HepG2 (cell line): Measurements from ENCODE around the gene IL11RA. TPM values are rescaled to one million over a fixed set of nuclear protein-coding genes. Genes with fewer than 3 reads are reported as not detected.
A peak's percentile ranks its signal among the peaks of the same experiment; 100 is the strongest.

Experiments used
- ARNTL ChIP-seq: sonication (generic); formaldehyde crosslinking; IDR thresholded peaks from 2 replicates; pipeline ENCODE4 v1.4.0; 2020; ENCODE audit warnings: mild to moderate bottlenecking, missing genetic modification reagents
- CBX1 ChIP-seq: IDR thresholded peaks from one replicate; pipeline ENCODE4 v1.6.1; 2016; ENCODE audit warnings: antibody characterized with exemption, low read depth
- CBX5 ChIP-seq: sonication (generic); formaldehyde crosslinking; IDR thresholded peaks from 2 replicates; pipeline ENCODE4 v1.4.0; 2020; ENCODE audit warnings: missing genetic modification reagents, borderline replicate concordance
- CHD4 ChIP-seq: fragments of 200-600 bp; sonication (generic); IDR thresholded peaks from 2 replicates; pipeline ENCODE4 v1.7.0; 2017; ENCODE audit warnings: mild to moderate bottlenecking, low read length, borderline replicate concordance
- CSRNP1 ChIP-seq: sonication (generic); formaldehyde crosslinking; IDR thresholded peaks from 2 replicates; pipeline ENCODE4 v1.8.1; 2023; ENCODE audit warnings: mild to moderate bottlenecking, missing genetic modification reagents
- EHMT2 ChIP-seq: fragments of 200-600 bp; sonication (generic); IDR thresholded peaks from 2 replicates; pipeline ENCODE4 v1.7.0; 2017; ENCODE audit warnings: antibody characterized with exemption, low read depth, low read length, borderline replicate concordance
- FOSL2 ChIP-seq: sonication (generic); formaldehyde crosslinking; IDR thresholded peaks from 2 replicates; pipeline ENCODE4 v1.4.0; 2020; ENCODE audit warnings: missing genetic modification reagents
- FOXA3 ChIP-seq: IDR thresholded peaks from 2 replicates; pipeline ENCODE4 v1.6.1; 2016; ENCODE audit warnings: missing genetic modification reagents, missing compliant biosample characterization
- GFI1 ChIP-seq: sonication (generic); formaldehyde crosslinking; IDR thresholded peaks from 2 replicates; pipeline ENCODE4 v1.5.0; 2020; ENCODE audit warnings: missing genetic modification reagents, mild to moderate bottlenecking, borderline replicate concordance
- KMT2A ChIP-seq: sonication (generic); formaldehyde crosslinking; IDR thresholded peaks from 2 replicates; pipeline ENCODE4 v1.4.0; 2020; ENCODE audit warnings: missing genetic modification reagents
- MED1 ChIP-seq: sonication (generic); formaldehyde crosslinking; IDR thresholded peaks from 2 replicates; pipeline ENCODE4 v1.4.0; 2020; ENCODE audit warnings: missing genetic modification reagents
- MIER3 ChIP-seq: IDR thresholded peaks from 2 replicates; pipeline ENCODE4 v1.6.1; 2016; ENCODE audit warnings: missing compliant biosample characterization, borderline replicate concordance
- MLX ChIP-seq: IDR thresholded peaks from 2 replicates; pipeline ENCODE4 v1.6.1; 2016
- NR2C2 ChIP-seq: sonication (generic); formaldehyde crosslinking; IDR thresholded peaks from 2 replicates; pipeline ENCODE4 v1.4.0; 2020; ENCODE audit warnings: missing genetic modification reagents, mild to moderate bottlenecking, moderate library complexity, borderline replicate concordance
- PHF5A ChIP-seq: IDR thresholded peaks from one replicate; pipeline ENCODE4 v1.6.1; 2018; ENCODE audit warnings: low read depth, missing genetic modification reagents; ENCODE audit not compliant: unreplicated experiment
- RAD21 ChIP-seq: fragments of 450-650 bp; formaldehyde crosslinking; IDR thresholded peaks from 2 replicates; pipeline ENCODE4 v1.5.0; 2020; ENCODE audit warnings: mild to moderate bottlenecking
- SAP130 ChIP-seq: IDR thresholded peaks from 2 replicates; pipeline ENCODE4 v1.6.1; 2016; ENCODE audit warnings: low read depth
- TBX2 ChIP-seq: sonication (generic); formaldehyde crosslinking; IDR thresholded peaks from 2 replicates; pipeline ENCODE4 v1.5.0; 2020; ENCODE audit warnings: missing genetic modification reagents, mild to moderate bottlenecking, borderline replicate concordance
- ZFX ChIP-seq: sonication (generic); formaldehyde crosslinking; IDR thresholded peaks from 2 replicates; pipeline ENCODE4 v1.4.0; 2020; ENCODE audit warnings: mild to moderate bottlenecking, low read depth, missing genetic modification reagents, moderate library complexity
- ZMYM2 ChIP-seq: sonication (generic); formaldehyde crosslinking; IDR thresholded peaks from 2 replicates; pipeline ENCODE4 v1.8.0; 2022; ENCODE audit warnings: mild to moderate bottlenecking, missing genetic modification reagents
- ZNF143 ChIP-seq: sonication (generic); formaldehyde crosslinking; IDR thresholded peaks from 2 replicates; pipeline ENCODE4 v1.4.0; 2020; ENCODE audit warnings: missing genetic modification reagents
- ZNF331 ChIP-seq: sonication (generic); formaldehyde crosslinking; IDR thresholded peaks from 2 replicates; pipeline ENCODE4 v1.4.0; 2020; ENCODE audit warnings: missing genetic modification reagents
- ZNF547 ChIP-seq: sonication (generic); formaldehyde crosslinking; IDR thresholded peaks from 2 replicates; pipeline ENCODE4 v1.5.1; 2020; ENCODE audit warnings: mild to moderate bottlenecking, missing genetic modification reagents
- ZNF644 ChIP-seq: IDR thresholded peaks from 2 replicates; pipeline ENCODE4 v1.6.1; 2016; ENCODE audit warnings: low read depth
- ZNF780A ChIP-seq: sonication (generic); formaldehyde crosslinking; IDR thresholded peaks from 2 replicates; pipeline ENCODE4 v1.8.0; 2022; ENCODE audit warnings: mild to moderate bottlenecking, missing genetic modification reagents, moderate library complexity
- polyA plus RNA-seq, 8 experiments: library from polyadenylated mRNA; depleted of rRNA in 3 of 8; stranded (reverse) in 7 of 8; unstranded in 1 of 8; fragments of >200 nt; fragmentation: Illumina TruSeq in 4 of 8; extraction: Trizol in 4 of 8; gene quantifications; 2 replicates each; pipeline versions ENCODE4 v1.2.1 to v1.2.3, GENCODE V29; 2011 to 2016; ENCODE audit warnings: low read depth in 4 of 8, missing spikeins in 1 of 8, mixed read lengths in 1 of 8; ENCODE audit not compliant: insufficient read depth in 1 of 8
- total RNA-seq, 5 experiments: library from RNA; depleted of rRNA; stranded (reverse); fragments of >200 nt; fragmentation: Illumina TruSeq; extraction: Trizol; gene quantifications; 2 replicates each; pipeline ENCODE4 v1.2.3, GENCODE V29; 2016; ENCODE audit warnings: low read depth in 1 of 5
- TF ChIP-seq, protein P1 (sequence below): sonication (generic); formaldehyde crosslinking; IDR thresholded peaks from 2 replicates; pipeline ENCODE4 v1.4.0; 2020; ENCODE audit warnings: low read depth, missing genetic modification reagents

IL11RA gene
- total and polyA plus RNA-seq, 2 of the 13 experiments (the other 11 are each of a cell fraction or from before 2014, with no cell fraction given), result 2.0 to 4.2 TPM

DNA sequence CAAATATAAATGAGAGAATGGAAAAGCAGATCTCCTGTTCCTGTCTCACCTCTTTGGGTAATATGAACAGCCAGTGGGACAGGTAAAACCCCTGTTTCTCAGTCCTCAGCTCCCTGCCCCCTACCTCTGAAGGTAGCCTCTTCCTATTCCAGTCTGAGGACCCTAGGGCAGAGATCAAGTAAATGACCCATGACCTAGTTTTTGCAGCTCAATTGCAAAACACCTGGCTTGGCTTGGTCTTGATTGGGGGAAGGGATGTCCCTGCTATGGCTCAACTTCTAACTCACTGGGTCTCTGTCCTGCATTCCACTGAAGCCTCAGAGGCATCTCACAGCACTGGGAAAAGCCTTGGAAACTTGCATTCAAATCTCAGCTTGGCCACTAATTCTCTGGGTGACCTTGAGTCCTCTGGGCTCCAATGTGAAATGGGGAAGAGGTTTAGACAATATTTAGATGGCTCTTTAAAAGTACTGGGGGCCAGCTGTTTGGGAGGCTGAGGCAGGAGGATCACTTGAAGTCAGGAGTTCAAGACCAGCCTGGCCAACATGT, 7.1 kb upstream of the IL11RA start (continued):
- TF ChIP-seq, protein P1, sequence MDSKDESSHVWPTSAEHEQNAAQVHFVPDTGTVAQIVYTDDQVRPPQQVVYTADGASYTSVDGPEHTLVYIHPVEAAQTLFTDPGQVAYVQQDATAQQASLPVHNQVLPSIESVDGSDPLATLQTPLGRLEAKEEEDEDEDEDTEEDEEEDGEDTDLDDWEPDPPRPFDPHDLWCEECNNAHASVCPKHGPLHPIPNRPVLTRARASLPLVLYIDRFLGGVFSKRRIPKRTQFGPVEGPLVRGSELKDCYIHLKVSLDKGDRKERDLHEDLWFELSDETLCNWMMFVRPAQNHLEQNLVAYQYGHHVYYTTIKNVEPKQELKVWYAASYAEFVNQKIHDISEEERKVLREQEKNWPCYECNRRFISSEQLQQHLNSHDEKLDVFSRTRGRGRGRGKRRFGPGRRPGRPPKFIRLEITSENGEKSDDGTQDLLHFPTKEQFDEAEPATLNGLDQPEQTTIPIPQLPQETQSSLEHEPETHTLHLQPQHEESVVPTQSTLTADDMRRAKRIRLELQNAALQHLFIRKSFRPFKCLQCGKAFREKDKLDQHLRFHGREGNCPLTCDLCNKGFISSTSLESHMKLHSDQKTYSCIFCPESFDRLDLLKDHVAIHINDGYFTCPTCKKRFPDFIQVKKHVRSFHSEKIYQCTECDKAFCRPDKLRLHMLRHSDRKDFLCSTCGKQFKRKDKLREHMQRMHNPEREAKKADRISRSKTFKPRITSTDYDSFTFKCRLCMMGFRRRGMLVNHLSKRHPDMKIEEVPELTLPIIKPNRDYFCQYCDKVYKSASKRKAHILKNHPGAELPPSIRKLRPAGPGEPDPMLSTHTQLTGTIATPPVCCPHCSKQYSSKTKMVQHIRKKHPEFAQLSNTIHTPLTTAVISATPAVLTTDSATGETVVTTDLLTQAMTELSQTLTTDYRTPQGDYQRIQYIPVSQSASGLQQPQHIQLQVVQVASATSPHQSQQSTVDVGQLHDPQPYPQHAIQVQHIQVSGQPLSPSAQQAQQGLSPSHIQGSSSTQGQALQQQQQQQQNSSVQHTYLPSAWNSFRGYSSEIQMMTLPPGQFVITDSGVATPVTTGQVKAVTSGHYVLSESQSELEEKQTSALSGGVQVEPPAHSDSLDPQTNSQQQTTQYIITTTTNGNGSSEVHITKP (CRISPR knock-in tag), result peak; percentile 90
- TF ChIP-seq SAP130 (peak; percentile 68), ZNF780A (no peak), CBX5 (CRISPR knock-in tag) (peak; percentile 81; the same call in 1 of the 2 replicates), RAD21 (CRISPR knock-in tag) (0 out of 2 replicates have a peak, but pooled peaks have one; percentile 11), ZNF547 (CRISPR knock-in tag) (no peak), FOSL2 (peak; percentile 66), NR2C2 (peak; percentile 92), ARNTL (CRISPR knock-in tag) (0 out of 2 replicates have a peak, but pooled peaks have one; percentile 23), CHD4 (0 out of 2 replicates have a peak, but pooled peaks have one; percentile 83), GFI1 (CRISPR knock-in tag) (peak; percentile 65; the same call in 1 of the 2 replicates), MED1 (peak; percentile 89), KMT2A (CRISPR knock-in tag) (no peak), EHMT2 (peak; percentile 30; the same call in 1 of the 2 replicates), PHF5A (CRISPR knock-in tag) (no peak), TBX2 (CRISPR knock-in tag) (peak; percentile 53; the same call in 1 of the 2 replicates), ZNF331 (CRISPR knock-in tag) (peak; percentile 54; the same call in 1 of the 2 replicates), ZFX (CRISPR knock-in tag) (no peak), ZNF644 (CRISPR knock-in tag) (peak; percentile 35; the same call in 1 of the 2 replicates), ZNF143 (CRISPR knock-in tag) (no peak), FOXA3 (CRISPR knock-in tag) (peak; percentile 65; the same call in 1 of the 2 replicates), MIER3 (CRISPR knock-in tag) (peak; percentile 80; the same call in 1 of the 2 replicates), CBX1 (no peak), MLX (CRISPR knock-in tag) (no peak), CSRNP1 (no peak), ZMYM2 (CRISPR knock-in tag) (peak; percentile 76)
